ENCODE measurements around the gene CUL5.

- TF ChIP-seq EZH2phosphoT487 (IDR thresholded peaks at IDR 0.05; ENCODE audit: borderline replicate concordance, low read length): no peak
- TF ChIP-seq, protein P1, sequence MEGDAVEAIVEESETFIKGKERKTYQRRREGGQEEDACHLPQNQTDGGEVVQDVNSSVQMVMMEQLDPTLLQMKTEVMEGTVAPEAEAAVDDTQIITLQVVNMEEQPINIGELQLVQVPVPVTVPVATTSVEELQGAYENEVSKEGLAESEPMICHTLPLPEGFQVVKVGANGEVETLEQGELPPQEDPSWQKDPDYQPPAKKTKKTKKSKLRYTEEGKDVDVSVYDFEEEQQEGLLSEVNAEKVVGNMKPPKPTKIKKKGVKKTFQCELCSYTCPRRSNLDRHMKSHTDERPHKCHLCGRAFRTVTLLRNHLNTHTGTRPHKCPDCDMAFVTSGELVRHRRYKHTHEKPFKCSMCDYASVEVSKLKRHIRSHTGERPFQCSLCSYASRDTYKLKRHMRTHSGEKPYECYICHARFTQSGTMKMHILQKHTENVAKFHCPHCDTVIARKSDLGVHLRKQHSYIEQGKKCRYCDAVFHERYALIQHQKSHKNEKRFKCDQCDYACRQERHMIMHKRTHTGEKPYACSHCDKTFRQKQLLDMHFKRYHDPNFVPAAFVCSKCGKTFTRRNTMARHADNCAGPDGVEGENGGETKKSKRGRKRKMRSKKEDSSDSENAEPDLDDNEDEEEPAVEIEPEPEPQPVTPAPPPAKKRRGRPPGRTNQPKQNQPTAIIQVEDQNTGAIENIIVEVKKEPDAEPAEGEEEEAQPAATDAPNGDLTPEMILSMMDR (IDR thresholded peaks at IDR 0.05; ENCODE audit: low read depth, low read length, poor library complexity, severe bottlenecking): no peak
Measured at GRCh38 chr11:108025387-108026080, 16.8 kb downstream of the CUL5 start.

All from DOHH2 (cell line).